Breast epithelium (tissue), 3 donors: Measurements from ENCODE around the gene RORB.

Experiments
- CTCF ChIP-seq, 3 donors: fragments of 450-650 bp; IDR thresholded peaks; one replicate each; pipeline ENCODE4 v1.5.1; 2016 to 2017; ENCODE audit warnings: antibody characterized with exemption in 3 of 3, mild to moderate bottlenecking in 3 of 3, moderate library complexity in 3 of 3
- POLR2A ChIP-seq: fragments of 450-650 bp; IDR thresholded peaks from one replicate; pipeline ENCODE4 v1.6.1; 2016; ENCODE audit warnings: antibody characterized with exemption, mild to moderate bottlenecking, moderate library complexity

GRCh38 chr9:74681906-74682305, 184.8 kb downstream of the RORB start:
- TF ChIP-seq CTCF (IDR thresholded peaks at IDR 0.05) (no peak), POLR2A (no peak)
